Inflammatory macrophage treated with lipopolysaccharide for 1 hour (primary cell): ENCODE data around the gene INF2.
A peak's percentile ranks its signal among the peaks of the same experiment; 100 is the strongest.
"Not testable (repeated sequence)": the region's sequence is repeated elsewhere in the genome, so short reads cannot be mapped to it uniquely, and the experiment has no call there.

Source experiments
- DNase-seq, 2 donors: peaks; one replicate each; pipeline ENCODE4 v3.0.0-alpha.2; 2020 to 2022

The INF2 gene

GRCh38 chr14:104739546-104740516 is 50.4 kb downstream of the INF2 start:
- no peak for DNase-seq

- DNase-seq, result no peak
Measured at GRCh38 chr14:104741108-104741802, 51.8 kb downstream of the INF2 start.

GRCh38 chr14:104741803-104742251 is 52.4 kb downstream of the INF2 start:
- DNase-seq, result no peak

- DNase-seq, result no peak
Measured at GRCh38 chr14:104742586-104743455, 53.4 kb downstream of the INF2 start.

GRCh38 chr14:104743461-104744380 is 54.3 kb downstream of the INF2 start:
- DNase-seq, result no peak

GRCh38 chr14:104744484-104744883 is 55.1 kb downstream of the INF2 start:
- DNase-seq, result no peak

GRCh38 chr14:104745431-104745830 is 56.0 kb downstream of the INF2 start:
- DNase-seq, result no peak

GRCh38 chr14:104746071-104746545 is 56.7 kb downstream of the INF2 start:
- no peak for DNase-seq

GRCh38 chr14:104746934-104747481 is 57.6 kb downstream of the INF2 start:
- DNase-seq, result no peak

GRCh38 chr14:104747876-104748275 is 58.5 kb downstream of the INF2 start:
- no peak for DNase-seq

- DNase-seq, result no peak
Measured at GRCh38 chr14:104749111-104749649, 59.8 kb downstream of the INF2 start.

- no peak for DNase-seq
Measured at GRCh38 chr14:104750056-104750752, 60.8 kb downstream of the INF2 start.

GRCh38 chr14:104750753-104751057 is 61.3 kb downstream of the INF2 start:
- not testable (repeated sequence) for DNase-seq

- DNase-seq, result peak in 1 of 2 donors; percentile 2
Measured at GRCh38 chr14:104751539-104752422, 62.4 kb downstream of the INF2 start.

GRCh38 chr14:104752423-104752734 is 63.0 kb downstream of the INF2 start:
- no peak for DNase-seq

GRCh38 chr14:104752735-104753527 is 63.5 kb downstream of the INF2 start, which contains the start of gene SIVA1:
Gene SIVA1, plus strand, starts transcription at chr14:104753147. Its CDS starts 55 bp downstream, at chr14:104753202.
- DNase-seq, result peak; percentile 99 to 100

- no peak for DNase-seq
Measured at GRCh38 chr14:104753528-104754212, 64.3 kb downstream of the INF2 start.
